ENCODE measurements around the gene FAM210B. TPM values are rescaled to one million over a fixed set of nuclear protein-coding genes. Genes with fewer than 3 reads are reported as not detected.
A peak's percentile ranks its signal among the peaks of the same experiment; 100 is the strongest.

The FAM210B gene
- total and polyA plus RNA-seq, 10 of the 15 experiments (the other 5 are each of a cell fraction or from before 2014, with no cell fraction given) = 0.13 to 1.4 (median 0.68) TPM

GRCh38 chr20:56392132-56392880 lies 33.5 kb downstream of the FAM210B start, which contains the start of the genes AURKA and CSTF1 (continued):
- peak; percentile 97 for TF ChIP-seq CUX1 (IDR thresholded peaks at IDR 0.05; ENCODE audit: insufficient replicate concordance, low read depth, low read length)
- no peak; the same call in 1 of the 2 replicates for TF ChIP-seq NFYA (IDR thresholded peaks at IDR 0.05; ENCODE audit: borderline replicate concordance, low read depth, low read length)
- peak; percentile 90; the same call in 1 of the 2 replicates for TF ChIP-seq RB1 (IDR thresholded peaks at IDR 0.05; ENCODE audit: borderline replicate concordance)
- TF ChIP-seq MTA3 (IDR thresholded peaks at IDR 0.05; ENCODE audit: borderline replicate concordance, low read length) = no peak
- no peak for TF ChIP-seq ZNF622 (IDR thresholded peaks at IDR 0.05)
- TF ChIP-seq EED (IDR thresholded peaks at IDR 0.05; ENCODE audit: low read depth) = peak; percentile 74
- peak; percentile 57; the same call in 1 of the 2 replicates for TF ChIP-seq FOXK2 (IDR thresholded peaks at IDR 0.05)
- TF ChIP-seq RELA (IDR thresholded peaks at IDR 0.05; ENCODE audit: borderline replicate concordance, partially characterized antibody) = peak; percentile 92
- TF ChIP-seq E4F1 (IDR thresholded peaks at IDR 0.05; ENCODE audit: borderline replicate concordance, partially characterized antibody) = peak; percentile 94
- TF ChIP-seq CREB1 (IDR thresholded peaks at IDR 0.05; ENCODE audit: low read depth) = peak; percentile 99
- TF ChIP-seq TAF1 (IDR thresholded peaks at IDR 0.05; ENCODE audit: borderline replicate concordance, low read depth, low read length) = peak; percentile 53; the same call in 1 of the 2 replicates
- peak in 1 of 2 experiments; percentile 33; a peak in 1 of 4 replicates for TF ChIP-seq ETV6 (conservative IDR thresholded peaks at IDR 0.05 in 1 of 2, IDR thresholded peaks at IDR 0.05 in 1 of 2; ENCODE audit: borderline replicate concordance in 1 of 2, low read depth in 1 of 2)
- 0 out of 2 replicates have a peak, but pooled peaks have one; percentile 73 for TF ChIP-seq PML (IDR thresholded peaks at IDR 0.05; ENCODE audit: low read length)
- TF ChIP-seq MEF2A (IDR thresholded peaks at IDR 0.05; ENCODE audit: insufficient read depth, low read depth, low read length) = no peak
- peak; percentile 92 for TF ChIP-seq TARDBP (IDR thresholded peaks at IDR 0.05; ENCODE audit: borderline replicate concordance)
- no peak for TF ChIP-seq ZNF274 (IDR thresholded peaks at IDR 0.05; ENCODE audit: insufficient read depth, insufficient read length)
- peak; percentile 78 for TF ChIP-seq SP1 (IDR thresholded peaks at IDR 0.05; ENCODE audit: low read depth, low read length)
- peak; percentile 81 for TF ChIP-seq CHD2 (IDR thresholded peaks at IDR 0.05; ENCODE audit: borderline replicate concordance, low read depth, low read length)
- TF ChIP-seq ESRRA (IDR thresholded peaks at IDR 0.05; ENCODE audit: low read length) = peak; percentile 45; the same call in 1 of the 2 replicates
- TF ChIP-seq BHLHE40 (IDR thresholded peaks at IDR 0.05; ENCODE audit: borderline replicate concordance in 1 of 2, low read depth in 2 of 2, low read length in 1 of 2) = peak; percentile 91 to 95
- no peak for TF ChIP-seq BMI1 (IDR thresholded peaks at IDR 0.05; ENCODE audit: borderline replicate concordance)
- no peak for TF ChIP-seq KDM1A (IDR thresholded peaks at IDR 0.05; ENCODE audit: borderline replicate concordance)
- no peak for TF ChIP-seq SUZ12 (IDR thresholded peaks at IDR 0.05; ENCODE audit: unreplicated experiment)
- TF ChIP-seq NR2C1 (IDR thresholded peaks at IDR 0.05) = peak; percentile 86
